Measurements from ENCODE around the gene GMCL2. TPM values are rescaled to one million over a fixed set of nuclear protein-coding genes. Genes with fewer than 3 reads are reported as not detected.
A peak's percentile ranks its signal among the peaks of the same experiment; 100 is the strongest.
"Not testable (repeated sequence)": the region's sequence is repeated elsewhere in the genome, so short reads cannot be mapped to it uniquely, and the experiment has no call there.

GMCL2 gene
- total RNA-seq, 2 donors from 2014 or later, result not detected

- no peak for ATAC-seq (ENCODE audit: insufficient number of reproducible peaks, low FRiP score, low read depth)
- Histone ChIP-seq H3K27me3 (replicated peaks; ENCODE audit: insufficient read depth) (no peaks in the 10 kb centered on the region), H3K4me3 (peak overlapping the region; percentile 72), H3K27ac (peak overlapping the region in 1 of 2 donors; percentile 93), H3K9me3 (no peaks in the 10 kb centered on the region), H3K4me1 (ENCODE audit: control insufficient read depth in 1 of 2, low read depth in 2 of 2) (peaks cover 12 to 22% of the 10 kb centered on the region in 2 donors), H3K36me3 (peaks cover 21% of the 10 kb centered on the region)
- no peak for DNase-seq (ENCODE audit: low spot score)
- TF ChIP-seq, protein P1, sequence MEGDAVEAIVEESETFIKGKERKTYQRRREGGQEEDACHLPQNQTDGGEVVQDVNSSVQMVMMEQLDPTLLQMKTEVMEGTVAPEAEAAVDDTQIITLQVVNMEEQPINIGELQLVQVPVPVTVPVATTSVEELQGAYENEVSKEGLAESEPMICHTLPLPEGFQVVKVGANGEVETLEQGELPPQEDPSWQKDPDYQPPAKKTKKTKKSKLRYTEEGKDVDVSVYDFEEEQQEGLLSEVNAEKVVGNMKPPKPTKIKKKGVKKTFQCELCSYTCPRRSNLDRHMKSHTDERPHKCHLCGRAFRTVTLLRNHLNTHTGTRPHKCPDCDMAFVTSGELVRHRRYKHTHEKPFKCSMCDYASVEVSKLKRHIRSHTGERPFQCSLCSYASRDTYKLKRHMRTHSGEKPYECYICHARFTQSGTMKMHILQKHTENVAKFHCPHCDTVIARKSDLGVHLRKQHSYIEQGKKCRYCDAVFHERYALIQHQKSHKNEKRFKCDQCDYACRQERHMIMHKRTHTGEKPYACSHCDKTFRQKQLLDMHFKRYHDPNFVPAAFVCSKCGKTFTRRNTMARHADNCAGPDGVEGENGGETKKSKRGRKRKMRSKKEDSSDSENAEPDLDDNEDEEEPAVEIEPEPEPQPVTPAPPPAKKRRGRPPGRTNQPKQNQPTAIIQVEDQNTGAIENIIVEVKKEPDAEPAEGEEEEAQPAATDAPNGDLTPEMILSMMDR (IDR thresholded peaks at IDR 0.05), result no peak
Observed at GRCh38 chr5:178230879-178231538, 43.8 kb upstream of the GMCL2 start.

GRCh38 chr5:178229861-178230260 lies 42.7 kb upstream of the GMCL2 start:
- no peak for ATAC-seq (ENCODE audit: insufficient number of reproducible peaks, low FRiP score, low read depth)
- Histone ChIP-seq H3K9me3 (no peaks in the 10 kb centered on the region), H3K36me3 (peaks cover 21% of the 10 kb centered on the region), H3K27ac (no peak overlapping the region), H3K4me3 (no peak overlapping the region), H3K27me3 (replicated peaks; ENCODE audit: insufficient read depth) (no peaks in the 10 kb centered on the region), H3K4me1 (ENCODE audit: control insufficient read depth in 1 of 2, low read depth in 2 of 2) (peaks cover 12 to 22% of the 10 kb centered on the region in 2 donors)
- TF ChIP-seq, protein P1 (IDR thresholded peaks at IDR 0.05), result no peak
- no peak for DNase-seq (ENCODE audit: low spot score)

- H3K27ac ChIP-seq; H3K4me3 ChIP-seq; DNase-seq (ENCODE audit: low spot score); H3K9me3 ChIP-seq; H3K27me3 ChIP-seq (replicated peaks; ENCODE audit: insufficient read depth); ATAC-seq (ENCODE audit: insufficient number of reproducible peaks, low FRiP score, low read depth): not testable (repeated sequence)
- Histone ChIP-seq H3K36me3 (peaks cover 21% of the 10 kb centered on the region), H3K4me1 (ENCODE audit: control insufficient read depth in 1 of 2, low read depth in 2 of 2) (peaks cover 12 to 22% of the 10 kb centered on the region in 2 donors)
Observed at GRCh38 chr5:178229111-178229510, 41.9 kb upstream of the GMCL2 start.

GRCh38 chr5:178228609-178229008 lies 41.4 kb upstream of the GMCL2 start:
- Histone ChIP-seq H3K4me1 (ENCODE audit: control insufficient read depth in 1 of 2, low read depth in 2 of 2) (peaks cover 12 to 22% of the 10 kb centered on the region in 2 donors), H3K9me3 (no peaks in the 10 kb centered on the region), H3K27ac (no peak overlapping the region), H3K36me3 (peaks cover 21% of the 10 kb centered on the region), H3K4me3 (no peak overlapping the region), H3K27me3 (replicated peaks; ENCODE audit: insufficient read depth) (no peaks in the 10 kb centered on the region)
- TF ChIP-seq, protein P1 (IDR thresholded peaks at IDR 0.05), result no peak
- no peak for ATAC-seq (ENCODE audit: insufficient number of reproducible peaks, low FRiP score, low read depth)
- no peak for DNase-seq (ENCODE audit: low spot score)

DNA sequence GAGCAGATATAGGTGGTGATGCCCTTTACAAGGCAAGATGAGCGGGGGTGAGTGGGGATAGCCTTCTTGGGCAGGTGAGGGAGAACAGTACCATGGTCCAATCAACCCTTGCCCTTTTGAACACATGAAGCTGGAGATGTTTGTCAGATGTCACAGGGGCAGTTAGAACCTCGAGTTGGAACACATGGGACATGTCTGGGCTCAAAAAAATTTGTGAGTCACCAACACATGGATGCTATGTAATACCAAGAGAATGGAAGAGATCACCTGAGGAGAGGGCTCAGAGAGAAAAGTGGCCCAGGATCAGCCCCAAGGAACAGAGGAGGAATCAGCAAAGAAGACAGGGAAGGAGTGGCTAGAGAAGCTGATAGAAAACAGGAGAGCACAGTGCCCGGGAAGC lies 40.8 kb upstream of the GMCL2 start:
- DNase-seq (ENCODE audit: low spot score) (no peak), ATAC-seq (ENCODE audit: insufficient number of reproducible peaks, low FRiP score, low read depth) (no peak)
- Histone ChIP-seq H3K4me3 (no peak overlapping the region), H3K36me3 (peaks cover 21% of the 10 kb centered on the region), H3K9me3 (no peaks in the 10 kb centered on the region), H3K27ac (no peak overlapping the region), H3K27me3 (replicated peaks; ENCODE audit: insufficient read depth) (no peaks in the 10 kb centered on the region), H3K4me1 (ENCODE audit: control insufficient read depth in 1 of 2, low read depth in 2 of 2) (peaks cover 12 to 22% of the 10 kb centered on the region in 2 donors)
- TF ChIP-seq, protein P1 (IDR thresholded peaks at IDR 0.05), result no peak
